Neural progenitor cell (in vitro differentiated cells): ENCODE measurements around the gene OR2A42. TPM values are rescaled to one million over a fixed set of nuclear protein-coding genes. Genes with fewer than 3 reads are reported as not detected.
"Not testable (repeated sequence)": the region's sequence is repeated elsewhere in the genome, so short reads cannot be mapped to it uniquely, and the experiment has no call there.

Source experiments
- DNase-seq: peaks from one replicate; pipeline ENCODE4 v3.0.0-alpha.2; 2016; ENCODE audit warnings: low spot score
- H2AFZ ChIP-seq: fragments of 200-600 bp; sonication (generic); replicated peaks from 2 replicates; pipeline ENCODE4 v1.6.1; 2016; ENCODE audit warnings: antibody characterized with exemption
- H3F3A ChIP-seq: fragments of 200-600 bp; sonication (generic); 2 replicates; pipeline ENCODE4 v1.6.1; 2016; ENCODE audit warnings: antibody characterized with exemption, low read depth
- H3K27ac ChIP-seq: fragments of 200-600 bp; sonication (generic); 2 replicates; pipeline ENCODE4 v1.5.1; 2016; ENCODE audit warnings: mild to moderate bottlenecking
- H3K27me3 ChIP-seq: fragments of 200-600 bp; sonication (generic); 2 replicates; pipeline ENCODE4 v1.6.1; 2016; ENCODE audit warnings: mild to moderate bottlenecking, moderate library complexity
- H3K36me3 ChIP-seq: fragments of 200-600 bp; sonication (generic); 2 replicates; pipeline ENCODE4 v1.5.1; 2016
- H3K4me1 ChIP-seq: fragments of 200-600 bp; sonication (generic); 2 replicates; pipeline ENCODE4 v1.6.1; 2016; ENCODE audit warnings: mixed run types
- H3K4me2 ChIP-seq: fragments of 200-600 bp; sonication (generic); 2 replicates; pipeline ENCODE4 v1.6.1; 2016
- H3K4me3 ChIP-seq: fragments of 200-600 bp; sonication (generic); 2 replicates; pipeline ENCODE4 v1.5.1; 2016
- H3K79me2 ChIP-seq: fragments of 200-600 bp; sonication (generic); 2 replicates; pipeline ENCODE4 v1.6.1; 2016; ENCODE audit warnings: low read depth
- H3K9ac ChIP-seq: fragments of 200-600 bp; sonication (generic); 2 replicates; pipeline ENCODE4 v1.6.1; 2016
- H3K9me3 ChIP-seq: fragments of 200-600 bp; sonication (generic); 2 replicates; pipeline ENCODE4 v1.5.1; 2016; ENCODE audit warnings: low read depth
- H4K20me1 ChIP-seq: fragments of 200-600 bp; sonication (generic); 2 replicates; pipeline ENCODE4 v1.6.1; 2016; ENCODE audit warnings: low read depth
- H3K27ac Mint-ChIP-seq: 3 replicates; pipeline ENCODE4 v1.8.0; 2021; ENCODE audit warnings: mixed read lengths
- H3K27me3 Mint-ChIP-seq: 2 replicates; pipeline ENCODE4 v1.8.0; 2022; ENCODE audit warnings: low read depth, mild to moderate bottlenecking, inconsistent platforms, moderate library complexity, mixed read lengths; ENCODE audit not compliant: insufficient read depth
- H3K36me3 Mint-ChIP-seq: 3 replicates; pipeline ENCODE4 v1.8.0; 2021; ENCODE audit warnings: mixed read lengths
- H3K4me1 Mint-ChIP-seq: 3 replicates; pipeline ENCODE4 v1.8.0; 2021; ENCODE audit warnings: mixed read lengths
- H3K4me3 Mint-ChIP-seq: 3 replicates; pipeline ENCODE4 v1.8.0; 2021; ENCODE audit warnings: mild to moderate bottlenecking, moderate library complexity, mixed read lengths
- H3K9me3 Mint-ChIP-seq: 3 replicates; pipeline ENCODE4 v1.8.0; 2020; ENCODE audit warnings: mixed read lengths
- CTCF ChIP-seq: fragments of 200-600 bp; sonication (generic); IDR thresholded peaks from 2 replicates; pipeline ENCODE4 v1.5.1; 2017; ENCODE audit warnings: antibody characterized with exemption, mild to moderate bottlenecking
- total RNA-seq: library from RNA; depleted of rRNA; stranded (reverse); fragments of >200 nt; gene quantifications from 2 replicates; pipeline ENCODE4 v1.2.3, GENCODE V29; 2015; ENCODE audit warnings: low replicate concordance

OR2A42 gene
- total RNA-seq, 1 donor from 2014 or later = not detected

GRCh38 chr7:144178380-144179164, 60.8 kb downstream of the OR2A42 start:
- H3K9me3 ChIP-seq, H3K4me1 Mint-ChIP-seq, H3K27me3 ChIP-seq, H4K20me1 ChIP-seq, H3K4me1 ChIP-seq, H3K36me3 ChIP-seq, H3F3A ChIP-seq, H3K4me3 ChIP-seq, H3K27me3 Mint-ChIP-seq, H3K79me2 ChIP-seq, H3K9me3 Mint-ChIP-seq, H3K27ac ChIP-seq, H3K4me3 Mint-ChIP-seq, H3K4me2 ChIP-seq, H3K36me3 Mint-ChIP-seq, H3K27ac Mint-ChIP-seq, H2AFZ ChIP-seq, H3K9ac ChIP-seq: not testable (repeated sequence)
- DNase-seq = peak; percentile 50
- peak; percentile 65 for TF ChIP-seq CTCF

Other genes with a start within 250 kb of the OR2A42 start
- gene OR6B1, start 239.3 kb downstream of the OR2A42 start, total RNA-seq = not detected in 2 replicates
- not detected in 2 replicates for gene OR2A5, start 190.7 kb downstream of the OR2A42 start, total RNA-seq
- gene OR2A25, start 169.8 kb downstream of the OR2A42 start, total RNA-seq = not detected in 2 replicates
- gene OR2A12, start 153.3 kb downstream of the OR2A42 start, total RNA-seq = not detected in 2 replicates
- not detected in 2 replicates for gene OR2A2, start 130.0 kb downstream of the OR2A42 start, total RNA-seq
- not detected in 2 replicates for gene OR2A14, start 116.4 kb downstream of the OR2A42 start, total RNA-seq
- 0.43 and 1.1 TPM in 2 replicates for gene CTAGE4, start 56.1 kb downstream of the OR2A42 start, total RNA-seq
- gene ARHGEF35, start 43.8 kb downstream of the OR2A42 start, total RNA-seq = 0.97 and 2.1 TPM in 2 replicates
- gene OR2A7, start 25.2 kb upstream of the OR2A42 start, total RNA-seq = 0.15 and 0.74 TPM in 2 replicates
- gene CTAGE8, start 29.7 kb upstream of the OR2A42 start, total RNA-seq = 0.50 and 1.8 TPM in 2 replicates
- not detected in 2 replicates for gene OR2A1, start 72.8 kb upstream of the OR2A42 start, total RNA-seq
- 3.7 and 6.4 TPM in 2 replicates for gene ARHGEF5, start 115.8 kb upstream of the OR2A42 start, total RNA-seq
- gene NOBOX, start 164.1 kb upstream of the OR2A42 start, total RNA-seq = not detected in 2 replicates